ENCODE data around the gene GLTP. TPM values are rescaled to one million over a fixed set of nuclear protein-coding genes. Genes with fewer than 3 reads are reported as not detected.

GLTP gene
- total and polyA plus RNA-seq, 2 of the 13 experiments (the other 11 are each of a cell fraction or from before 2014, with no cell fraction given) = 10.7 to 12.9 TPM

- TF ChIP-seq, protein P1, sequence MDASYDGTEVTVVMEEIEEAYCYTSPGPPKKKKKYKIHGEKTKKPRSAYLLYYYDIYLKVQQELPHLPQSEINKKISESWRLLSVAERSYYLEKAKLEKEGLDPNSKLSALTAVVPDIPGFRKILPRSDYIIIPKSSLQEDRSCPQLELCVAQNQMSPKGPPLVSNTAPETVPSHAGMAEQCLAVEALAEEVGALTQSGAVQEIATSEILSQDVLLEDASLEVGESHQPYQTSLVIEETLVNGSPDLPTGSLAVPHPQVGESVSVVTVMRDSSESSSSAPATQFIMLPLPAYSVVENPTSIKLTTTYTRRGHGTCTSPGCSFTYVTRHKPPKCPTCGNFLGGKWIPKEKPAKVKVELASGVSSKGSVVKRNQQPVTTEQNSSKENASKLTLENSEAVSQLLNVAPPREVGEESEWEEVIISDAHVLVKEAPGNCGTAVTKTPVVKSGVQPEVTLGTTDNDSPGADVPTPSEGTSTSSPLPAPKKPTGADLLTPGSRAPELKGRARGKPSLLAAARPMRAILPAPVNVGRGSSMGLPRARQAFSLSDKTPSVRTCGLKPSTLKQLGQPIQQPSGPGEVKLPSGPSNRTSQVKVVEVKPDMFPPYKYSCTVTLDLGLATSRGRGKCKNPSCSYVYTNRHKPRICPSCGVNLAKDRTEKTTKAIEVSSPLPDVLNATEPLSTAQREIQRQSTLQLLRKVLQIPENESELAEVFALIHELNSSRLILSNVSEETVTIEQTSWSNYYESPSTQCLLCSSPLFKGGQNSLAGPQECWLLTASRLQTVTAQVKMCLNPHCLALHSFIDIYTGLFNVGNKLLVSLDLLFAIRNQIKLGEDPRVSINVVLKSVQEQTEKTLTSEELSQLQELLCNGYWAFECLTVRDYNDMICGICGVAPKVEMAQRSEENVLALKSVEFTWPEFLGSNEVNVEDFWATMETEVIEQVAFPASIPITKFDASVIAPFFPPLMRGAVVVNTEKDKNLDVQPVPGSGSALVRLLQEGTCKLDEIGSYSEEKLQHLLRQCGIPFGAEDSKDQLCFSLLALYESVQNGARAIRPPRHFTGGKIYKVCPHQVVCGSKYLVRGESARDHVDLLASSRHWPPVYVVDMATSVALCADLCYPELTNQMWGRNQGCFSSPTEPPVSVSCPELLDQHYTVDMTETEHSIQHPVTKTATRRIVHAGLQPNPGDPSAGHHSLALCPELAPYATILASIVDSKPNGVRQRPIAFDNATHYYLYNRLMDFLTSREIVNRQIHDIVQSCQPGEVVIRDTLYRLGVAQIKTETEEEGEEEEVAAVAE (CRISPR knock-in tag; IDR thresholded peaks at IDR 0.05; ENCODE audit: borderline replicate concordance) = peak; percentile 35; the same call in 1 of the 2 replicates
- TF ChIP-seq NCOR1 (IDR thresholded peaks at IDR 0.05; ENCODE audit: borderline replicate concordance, low read length) = peak; percentile 52; the same call in 1 of the 2 replicates
- TF ChIP-seq SP4 (CRISPR knock-in tag; IDR thresholded peaks at IDR 0.05) = peak; percentile 55
- no peak for TF ChIP-seq PHB2 (IDR thresholded peaks at IDR 0.05; ENCODE audit: partially characterized antibody)
- TF ChIP-seq ZNF746 (CRISPR knock-in tag; IDR thresholded peaks at IDR 0.05) = no peak
- TF ChIP-seq YEATS4 (CRISPR knock-in tag; IDR thresholded peaks at IDR 0.05; ENCODE audit: borderline replicate concordance) = peak; percentile 66
- peak; percentile 58; the same call in 1 of the 2 replicates for TF ChIP-seq ZNF547 (CRISPR knock-in tag; IDR thresholded peaks at IDR 0.05)
- no peak for TF ChIP-seq MAFF (IDR thresholded peaks at IDR 0.05; ENCODE audit: low read depth, low read length)
- no peak for TF ChIP-seq RFX3 (CRISPR knock-in tag; IDR thresholded peaks at IDR 0.05)
- TF ChIP-seq ZBTB7A (CRISPR knock-in tag; IDR thresholded peaks at IDR 0.05) = no peak
- no peak for TF ChIP-seq FUBP1 (CRISPR knock-in tag; IDR thresholded peaks at IDR 0.05; ENCODE audit: borderline replicate concordance)
- TF ChIP-seq ZZZ3 (CRISPR knock-in tag; IDR thresholded peaks at IDR 0.05; ENCODE audit: borderline replicate concordance) = no peak; the same call in 1 of the 2 replicates
- TF ChIP-seq, protein P2, sequence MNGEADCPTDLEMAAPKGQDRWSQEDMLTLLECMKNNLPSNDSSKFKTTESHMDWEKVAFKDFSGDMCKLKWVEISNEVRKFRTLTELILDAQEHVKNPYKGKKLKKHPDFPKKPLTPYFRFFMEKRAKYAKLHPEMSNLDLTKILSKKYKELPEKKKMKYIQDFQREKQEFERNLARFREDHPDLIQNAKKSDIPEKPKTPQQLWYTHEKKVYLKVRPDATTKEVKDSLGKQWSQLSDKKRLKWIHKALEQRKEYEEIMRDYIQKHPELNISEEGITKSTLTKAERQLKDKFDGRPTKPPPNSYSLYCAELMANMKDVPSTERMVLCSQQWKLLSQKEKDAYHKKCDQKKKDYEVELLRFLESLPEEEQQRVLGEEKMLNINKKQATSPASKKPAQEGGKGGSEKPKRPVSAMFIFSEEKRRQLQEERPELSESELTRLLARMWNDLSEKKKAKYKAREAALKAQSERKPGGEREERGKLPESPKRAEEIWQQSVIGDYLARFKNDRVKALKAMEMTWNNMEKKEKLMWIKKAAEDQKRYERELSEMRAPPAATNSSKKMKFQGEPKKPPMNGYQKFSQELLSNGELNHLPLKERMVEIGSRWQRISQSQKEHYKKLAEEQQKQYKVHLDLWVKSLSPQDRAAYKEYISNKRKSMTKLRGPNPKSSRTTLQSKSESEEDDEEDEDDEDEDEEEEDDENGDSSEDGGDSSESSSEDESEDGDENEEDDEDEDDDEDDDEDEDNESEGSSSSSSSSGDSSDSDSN (CRISPR knock-in tag; IDR thresholded peaks at IDR 0.05) = peak; percentile 41; the same call in 1 of the 2 replicates
- TF ChIP-seq MED13 (CRISPR knock-in tag; IDR thresholded peaks at IDR 0.05) = no peak
- no peak for TF ChIP-seq ARHGAP35 (CRISPR knock-in tag; IDR thresholded peaks at IDR 0.05; ENCODE audit: borderline replicate concordance)
- TF ChIP-seq HMGXB4 (CRISPR knock-in tag; IDR thresholded peaks at IDR 0.05; ENCODE audit: borderline replicate concordance in 1 of 2, low read depth in 1 of 2) = peak in 1 of 2 experiments; percentile 49; a peak in 2 of 4 replicates
- TF ChIP-seq ZFP41 (CRISPR knock-in tag; IDR thresholded peaks at IDR 0.05; ENCODE audit: borderline replicate concordance) = 0 out of 2 replicates have a peak, but pooled peaks have one; percentile 59
Observed at GRCh38 chr12:109863847-109864712, 16.3 kb downstream of the GLTP start (continued).
